ENCODE results near the gene TEAD3. TPM values are rescaled to one million over a fixed set of nuclear protein-coding genes. Genes with fewer than 3 reads are reported as not detected.

The TEAD3 gene
- polyA plus RNA-seq, 1 donor from 2014 or later = 0.10 TPM

DNA sequence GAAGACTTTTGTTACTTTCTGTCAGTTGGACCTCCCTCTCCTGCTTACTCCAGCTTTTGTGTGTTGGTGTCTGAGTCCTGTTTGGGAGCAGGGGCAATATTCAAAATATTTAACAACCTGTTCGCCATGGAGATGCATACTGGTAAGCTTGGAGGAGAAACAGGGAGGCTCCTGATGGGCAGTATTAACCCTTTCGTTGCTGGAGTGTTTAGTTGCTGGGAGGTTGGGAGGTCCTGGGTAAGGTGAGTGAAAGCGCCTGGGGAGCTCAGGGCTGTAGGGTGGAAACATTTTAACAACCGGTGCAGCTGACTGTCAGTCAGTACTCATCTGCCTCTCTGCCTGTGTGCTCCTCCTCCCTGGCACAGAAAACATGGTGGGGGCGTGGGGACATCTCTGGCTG lies 11.7 kb upstream of the TEAD3 start:
- Histone ChIP-seq H3K9me3 (ENCODE audit: low read length) (no peaks in the 10 kb centered on the region), H3K27me3 (ENCODE audit: insufficient read depth, low read depth, low read length) (no peaks in the 10 kb centered on the region), H3F3A (ENCODE audit: insufficient read depth, low read length, poor library complexity, severe bottlenecking) (no peaks in the 10 kb centered on the region), H3K9ac (ENCODE audit: low read length) (no peak overlapping the region), H4K20me1 (ENCODE audit: insufficient read depth) (no peaks in the 10 kb centered on the region), H3K36me3 (ENCODE audit: insufficient read depth, low read length) (no peaks in the 10 kb centered on the region), H2AFZ (ENCODE audit: low read depth, low read length) (no peak overlapping the region), H3K9me2 (ENCODE audit: insufficient read depth, low read length) (no peaks in the 10 kb centered on the region), H3K4me2 (ENCODE audit: low read length) (no peak overlapping the region), H3K79me2 (replicated peaks; ENCODE audit: insufficient read depth, low read length) (no peaks in the 10 kb centered on the region), H3K27ac (ENCODE audit: low read length) (no peak overlapping the region), H3K4me3 (ENCODE audit: low read length) (no peak overlapping the region)
- TF ChIP-seq POLR2AphosphoS5 (IDR thresholded peaks at IDR 0.05) = no peak
- no peak for TF ChIP-seq EZH2 (IDR thresholded peaks at IDR 0.05; ENCODE audit: borderline replicate concordance, insufficient read depth, low read length, poor library complexity, severe bottlenecking)
- no peak for TF ChIP-seq MXI1 (conservative IDR thresholded peaks at IDR 0.05; ENCODE audit: poor library complexity, severe bottlenecking)
- TF ChIP-seq, protein P1, sequence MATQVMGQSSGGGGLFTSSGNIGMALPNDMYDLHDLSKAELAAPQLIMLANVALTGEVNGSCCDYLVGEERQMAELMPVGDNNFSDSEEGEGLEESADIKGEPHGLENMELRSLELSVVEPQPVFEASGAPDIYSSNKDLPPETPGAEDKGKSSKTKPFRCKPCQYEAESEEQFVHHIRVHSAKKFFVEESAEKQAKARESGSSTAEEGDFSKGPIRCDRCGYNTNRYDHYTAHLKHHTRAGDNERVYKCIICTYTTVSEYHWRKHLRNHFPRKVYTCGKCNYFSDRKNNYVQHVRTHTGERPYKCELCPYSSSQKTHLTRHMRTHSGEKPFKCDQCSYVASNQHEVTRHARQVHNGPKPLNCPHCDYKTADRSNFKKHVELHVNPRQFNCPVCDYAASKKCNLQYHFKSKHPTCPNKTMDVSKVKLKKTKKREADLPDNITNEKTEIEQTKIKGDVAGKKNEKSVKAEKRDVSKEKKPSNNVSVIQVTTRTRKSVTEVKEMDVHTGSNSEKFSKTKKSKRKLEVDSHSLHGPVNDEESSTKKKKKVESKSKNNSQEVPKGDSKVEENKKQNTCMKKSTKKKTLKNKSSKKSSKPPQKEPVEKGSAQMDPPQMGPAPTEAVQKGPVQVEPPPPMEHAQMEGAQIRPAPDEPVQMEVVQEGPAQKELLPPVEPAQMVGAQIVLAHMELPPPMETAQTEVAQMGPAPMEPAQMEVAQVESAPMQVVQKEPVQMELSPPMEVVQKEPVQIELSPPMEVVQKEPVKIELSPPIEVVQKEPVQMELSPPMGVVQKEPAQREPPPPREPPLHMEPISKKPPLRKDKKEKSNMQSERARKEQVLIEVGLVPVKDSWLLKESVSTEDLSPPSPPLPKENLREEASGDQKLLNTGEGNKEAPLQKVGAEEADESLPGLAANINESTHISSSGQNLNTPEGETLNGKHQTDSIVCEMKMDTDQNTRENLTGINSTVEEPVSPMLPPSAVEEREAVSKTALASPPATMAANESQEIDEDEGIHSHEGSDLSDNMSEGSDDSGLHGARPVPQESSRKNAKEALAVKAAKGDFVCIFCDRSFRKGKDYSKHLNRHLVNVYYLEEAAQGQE (IDR thresholded peaks at IDR 0.05; ENCODE audit: borderline replicate concordance) = no peak
- TF ChIP-seq SMC3 (conservative IDR thresholded peaks at IDR 0.05; ENCODE audit: poor library complexity) = no peak

DNA sequence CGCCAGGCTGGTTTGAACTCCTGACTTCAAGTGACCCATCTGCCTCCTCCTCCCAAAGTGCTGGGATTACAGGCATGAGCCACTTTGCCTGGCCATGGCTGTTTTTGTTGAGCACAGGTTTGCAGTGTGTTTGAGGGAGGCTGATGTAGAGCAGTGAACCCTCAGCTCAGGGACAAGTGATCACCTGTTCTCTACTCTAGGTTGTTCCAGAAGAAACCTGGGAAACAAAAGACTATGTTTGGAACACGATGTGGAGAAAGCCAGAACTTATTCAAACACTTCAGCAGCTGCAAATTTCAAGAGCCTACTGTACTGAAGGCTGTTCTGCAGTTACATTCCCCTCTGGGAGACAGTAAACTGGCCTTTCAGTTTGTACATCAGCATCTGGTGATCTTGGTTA lies 11.1 kb upstream of the TEAD3 start:
- no peak overlapping the region for H3K9ac ChIP-seq (ENCODE audit: low read length)
- no peak overlapping the region for H2AFZ ChIP-seq (ENCODE audit: low read depth, low read length)
- H3K27ac ChIP-seq (ENCODE audit: low read length) = no peak overlapping the region
- TF ChIP-seq EZH2 (IDR thresholded peaks at IDR 0.05; ENCODE audit: borderline replicate concordance, insufficient read depth, low read length, poor library complexity, severe bottlenecking) (no peak), CTCF (IDR thresholded peaks at IDR 0.05; ENCODE audit: poor library complexity, severe bottlenecking) (no peak), EP300 (conservative IDR thresholded peaks at IDR 0.05; ENCODE audit: poor library complexity, severe bottlenecking) (no peak), SMC3 (conservative IDR thresholded peaks at IDR 0.05; ENCODE audit: poor library complexity) (no peak), MXI1 (conservative IDR thresholded peaks at IDR 0.05; ENCODE audit: poor library complexity, severe bottlenecking) (no peak), TAF1 (IDR thresholded peaks at IDR 0.05; ENCODE audit: low read depth) (no peak), RAD21 (conservative IDR thresholded peaks at IDR 0.05) (no peak), POLR2AphosphoS5 (IDR thresholded peaks at IDR 0.05) (no peak)
- TF ChIP-seq, protein P1 (IDR thresholded peaks at IDR 0.05; ENCODE audit: borderline replicate concordance) = no peak
- no peaks in the 10 kb centered on the region for H3K36me3 ChIP-seq (ENCODE audit: insufficient read depth, low read length)
- H3K4me3 ChIP-seq (ENCODE audit: low read length) = no peak overlapping the region
- H4K20me1 ChIP-seq (ENCODE audit: insufficient read depth) = no peaks in the 10 kb centered on the region
- no peaks in the 10 kb centered on the region for H3K27me3 ChIP-seq (ENCODE audit: insufficient read depth, low read depth, low read length)
- no peaks in the 10 kb centered on the region for H3F3A ChIP-seq (ENCODE audit: insufficient read depth, low read length, poor library complexity, severe bottlenecking)
- no peak overlapping the region for H3K4me2 ChIP-seq (ENCODE audit: low read length)
- H3K9me2 ChIP-seq (ENCODE audit: insufficient read depth, low read length) = no peaks in the 10 kb centered on the region
- H3K9me3 ChIP-seq (ENCODE audit: low read length) = no peaks in the 10 kb centered on the region
- no peaks in the 10 kb centered on the region for H3K79me2 ChIP-seq (replicated peaks; ENCODE audit: insufficient read depth, low read length)

All from neural cell (in vitro differentiated cells).